ENCODE results near the gene SIN3B. TPM values are rescaled to one million over a fixed set of nuclear protein-coding genes. Genes with fewer than 3 reads are reported as not detected.
"Not testable (repeated sequence)": the region's sequence is repeated elsewhere in the genome, so short reads cannot be mapped to it uniquely, and the experiment has no call there.

The SIN3B gene
- total and polyA plus RNA-seq, 9 donors = 35.3 to 92.0 (median 56.9) TPM

GRCh38 chr19:16794456-16795441 is 34.4 kb upstream of the SIN3B start:
- Histone ChIP-seq H3K27me3 (no peaks in the 10 kb centered on the region), H3K27ac (no peak overlapping the region), H3K36me3 (no peaks in the 10 kb centered on the region), H3K4me1 (ENCODE audit: insufficient read depth) (no peaks in the 10 kb centered on the region), H3K9me3 (peaks cover 0 to 6% of the 10 kb centered on the region in 2 donors), H3K4me3 (no peak overlapping the region)
- 69 to 75% (median 73%) methylated on average over 17 of the region's 17 CpGs for WGBS, 3 donors
- TF ChIP-seq EP300 (IDR thresholded peaks at IDR 0.05) (no peak), CTCF (IDR thresholded peaks at IDR 0.05) (no peak), POLR2A (IDR thresholded peaks at IDR 0.05) (no peak)
- intact Hi-C loops (cut with DNase I) = no loop called here
- DNase-seq = no peak

DNA sequence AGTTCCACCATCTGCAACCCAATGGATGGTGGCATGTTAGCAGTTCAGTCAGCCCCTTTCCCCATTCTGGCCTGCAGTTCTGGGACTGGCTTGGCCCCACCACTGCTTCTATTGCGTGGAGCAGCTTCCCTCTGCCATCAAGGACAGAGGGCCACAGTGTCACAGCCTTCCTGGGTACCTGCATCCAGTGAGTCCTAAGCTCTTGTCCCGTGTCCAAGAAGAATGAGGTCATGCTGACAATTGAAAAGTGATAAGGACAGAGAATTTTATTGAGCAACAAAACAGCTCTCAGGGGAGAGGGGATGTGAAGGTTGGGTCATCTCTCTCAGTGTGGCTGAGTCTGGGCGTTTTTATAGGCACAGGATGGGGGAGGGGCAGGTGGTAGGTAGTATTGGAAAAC is 33.5 kb upstream of the SIN3B start:
- H3K9me3 ChIP-seq = peaks cover 0 to 6% of the 10 kb centered on the region in 2 donors
- TF ChIP-seq CTCF (IDR thresholded peaks at IDR 0.05) (no peak), POLR2A (IDR thresholded peaks at IDR 0.05) (no peak), EP300 (IDR thresholded peaks at IDR 0.05) (no peak)
- DNase-seq = no peak
- WGBS, 3 donors = 68 to 79% (median 69%) methylated on average over 3 of the region's 3 CpGs
- H3K4me3 ChIP-seq = no peak overlapping the region
- no peak overlapping the region for H3K27ac ChIP-seq
- no peaks in the 10 kb centered on the region for H3K36me3 ChIP-seq
- intact Hi-C loops (cut with DNase I) = no loop called here
- no peaks in the 10 kb centered on the region for H3K27me3 ChIP-seq
- H3K4me1 ChIP-seq (ENCODE audit: insufficient read depth) = no peaks in the 10 kb centered on the region

GRCh38 chr19:16797876-16798275 is 31.3 kb upstream of the SIN3B start:
- DNase-seq = no peak
- Histone ChIP-seq H3K4me1 (ENCODE audit: insufficient read depth) (no peaks in the 10 kb centered on the region), H3K4me3 (no peak overlapping the region), H3K27me3 (no peaks in the 10 kb centered on the region), H3K9me3 (peaks cover 0 to 6% of the 10 kb centered on the region in 2 donors), H3K27ac (no peak overlapping the region), H3K36me3 (no peaks in the 10 kb centered on the region)
- intact Hi-C loops (cut with DNase I) = no loop called here
- WGBS, 3 donors = 88 to 93% (median 90%) methylated on average over 3 of the region's 3 CpGs
- TF ChIP-seq POLR2A (IDR thresholded peaks at IDR 0.05) = no peak

- intact Hi-C loops (cut with DNase I); DNase-seq; H3K4me1 ChIP-seq (ENCODE audit: insufficient read depth); H3K4me3 ChIP-seq; H3K27ac ChIP-seq; H3K36me3 ChIP-seq; H3K9me3 ChIP-seq; H3K27me3 ChIP-seq: not testable (repeated sequence)
- 89 to 93% (median 91%) methylated on average over 6 of the region's 6 CpGs for WGBS, 3 donors
These were observed 30.9 kb upstream of the SIN3B start for GRCh38 chr19:16798326-16798725.

DNA sequence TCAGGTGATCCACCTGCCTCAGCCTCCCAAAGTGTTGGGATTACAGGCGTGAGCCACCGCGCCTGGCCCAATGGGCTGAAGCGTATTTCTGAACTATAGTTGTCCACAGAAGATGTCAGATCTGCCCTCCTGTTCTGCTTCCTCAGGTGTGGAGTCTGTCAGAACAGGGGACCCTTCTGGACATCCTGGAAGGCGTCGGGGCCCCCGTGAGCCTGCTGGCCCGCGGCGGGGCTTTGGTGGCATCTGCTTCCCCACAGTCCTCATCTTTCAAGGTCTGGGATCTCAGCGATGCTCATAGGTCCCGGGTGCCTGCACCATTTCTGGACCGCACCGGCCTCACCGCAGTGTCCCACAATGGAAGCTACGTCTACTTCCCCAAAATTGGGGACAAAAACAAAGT is 29.5 kb upstream of the SIN3B start:
- WGBS, 3 donors = 93 to 97% (median 94%) methylated on average over 15 to 16 of the region's 16 CpGs

More for the DNA sequence above, 29.5 kb upstream of the SIN3B start:
- intact Hi-C loops (cut with DNase I) = no loop called here
- no peaks in the 10 kb centered on the region for H3K27me3 ChIP-seq
- TF ChIP-seq EP300 (IDR thresholded peaks at IDR 0.05) (no peak), POLR2A (IDR thresholded peaks at IDR 0.05) (no peak), CTCF (IDR thresholded peaks at IDR 0.05) (no peak)
- H3K27ac ChIP-seq = no peak overlapping the region
- H3K36me3 ChIP-seq = no peaks in the 10 kb centered on the region
- H3K4me1 ChIP-seq (ENCODE audit: insufficient read depth) = no peaks in the 10 kb centered on the region
- no peak for DNase-seq
- peaks cover 0 to 6% of the 10 kb centered on the region in 2 donors for H3K9me3 ChIP-seq
- H3K4me3 ChIP-seq = no peak overlapping the region

Data from ovary (tissue), 9 donors.